ENCODE data around the gene DBT. TPM values are rescaled to one million over a fixed set of nuclear protein-coding genes. Genes with fewer than 3 reads are reported as not detected.
A peak's percentile ranks its signal among the peaks of the same experiment; 100 is the strongest.
"Not testable (repeated sequence)": the region's sequence is repeated elsewhere in the genome, so short reads cannot be mapped to it uniquely, and the experiment has no call there.

Gene DBT
- 9.8 TPM for polyA plus RNA-seq (2012; ENCODE audit: missing spikeins)

DNA sequence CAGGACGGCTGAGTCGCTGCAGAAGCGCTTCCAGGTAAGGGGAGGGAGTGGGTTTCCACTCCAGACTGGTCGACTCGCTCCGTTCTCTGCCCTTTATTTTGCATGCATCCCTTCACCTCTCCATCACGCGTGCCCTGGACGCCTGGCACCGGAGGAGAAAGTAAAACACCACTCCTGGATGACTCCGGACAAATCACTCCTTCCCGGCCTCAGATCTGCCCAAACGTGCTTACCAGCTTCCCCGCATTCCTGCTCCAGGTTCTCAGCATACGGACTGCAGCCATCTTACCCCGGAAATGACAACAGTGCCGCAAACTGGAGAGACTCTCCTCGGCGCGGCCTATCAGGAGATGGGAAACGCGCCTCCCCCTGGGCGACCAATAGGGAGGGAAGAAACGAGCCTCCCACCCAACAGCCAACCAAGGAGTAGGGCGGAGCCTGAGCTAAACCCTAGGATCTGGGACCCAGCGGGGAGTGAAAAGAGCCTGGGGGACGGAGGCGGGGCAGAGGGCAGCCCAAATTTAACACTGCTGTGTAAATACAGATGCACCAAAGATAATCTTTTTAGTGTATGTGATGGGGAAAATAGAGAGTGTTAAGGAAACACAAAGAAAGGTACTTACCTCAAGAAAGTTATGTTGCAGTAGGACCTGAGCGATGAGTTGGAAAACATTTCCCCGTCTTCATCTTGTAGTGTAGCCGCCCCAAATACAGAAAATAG, at the start of gene DBT:
Gene DBT (minus strand): TSS at position 298 of the 721 bp plus-strand sequence. CDS start 14 bp downstream, at position 284.
- TF ChIP-seq POLR2AphosphoS5 (IDR thresholded peaks at IDR 0.05; ENCODE audit: low read depth, low read length) (peak; percentile 95), TAF1 (IDR thresholded peaks at IDR 0.05; ENCODE audit: borderline replicate concordance, low read depth, low read length) (peak; percentile 94), POLR2A (IDR thresholded peaks at IDR 0.05; ENCODE audit: low read depth, low read length) (peak; percentile 98)
- peak; percentile 79 for DNase-seq (ENCODE audit: insufficient read length)
- peak; percentile 100 for FAIRE-seq

DNA sequence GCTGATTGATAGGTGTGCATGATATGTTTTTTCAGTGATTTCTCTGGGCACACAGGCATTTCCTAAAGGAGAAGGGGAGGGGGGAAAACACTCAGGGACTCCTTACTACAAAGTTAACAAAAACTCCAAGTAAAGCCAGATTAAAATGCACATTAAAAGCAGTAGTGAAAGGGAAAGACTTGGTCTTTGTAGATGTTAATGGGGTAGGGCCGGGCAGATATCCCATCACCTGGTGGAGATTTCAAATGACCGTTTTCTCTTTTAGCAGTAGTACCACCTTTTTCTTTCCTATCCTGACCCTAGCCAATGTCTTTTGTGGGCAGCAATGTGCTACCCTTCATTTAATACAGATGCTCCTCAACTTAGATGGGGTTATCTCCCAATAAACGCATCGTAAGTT, 48.9 kb upstream of the DBT start:
- TF ChIP-seq POLR2AphosphoS5 (IDR thresholded peaks at IDR 0.05; ENCODE audit: low read depth, low read length): no peak
- TF ChIP-seq POLR2A (IDR thresholded peaks at IDR 0.05; ENCODE audit: low read depth, low read length): no peak
- no peak for TF ChIP-seq TAF1 (IDR thresholded peaks at IDR 0.05; ENCODE audit: borderline replicate concordance, low read depth, low read length)
- FAIRE-seq: no peak
- DNase-seq (ENCODE audit: insufficient read length): no peak

- not testable (repeated sequence) for FAIRE-seq; DNase-seq (ENCODE audit: insufficient read length)
These were observed 47.4 kb upstream of the DBT start for GRCh38 chr1:100296997-100297396.

DNA sequence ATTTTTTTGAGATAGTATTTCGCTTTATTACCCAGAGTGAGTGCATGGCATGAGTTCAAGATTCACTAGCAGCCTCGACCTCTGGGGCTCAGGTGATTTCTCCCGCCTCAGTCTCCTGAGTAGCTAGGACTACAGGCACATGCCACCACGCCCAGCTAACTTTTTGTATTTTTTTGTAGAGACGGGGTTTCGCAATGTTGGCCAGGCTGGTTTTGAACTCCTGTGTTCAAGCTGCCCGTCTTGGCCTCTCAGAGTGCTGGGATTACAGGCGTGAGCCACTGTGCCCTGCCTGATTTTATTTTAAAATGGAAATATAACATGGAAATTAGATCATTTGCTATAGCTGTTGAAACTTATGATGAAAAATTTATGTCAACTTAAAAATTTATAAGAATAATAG, 46.5 kb upstream of the DBT start:
- DNase-seq (ENCODE audit: insufficient read length) (no peak), FAIRE-seq (no peak)
- no peak for TF ChIP-seq TAF1 (IDR thresholded peaks at IDR 0.05; ENCODE audit: borderline replicate concordance, low read depth, low read length)
- no peak for TF ChIP-seq POLR2AphosphoS5 (IDR thresholded peaks at IDR 0.05; ENCODE audit: low read depth, low read length)
- TF ChIP-seq POLR2A (IDR thresholded peaks at IDR 0.05; ENCODE audit: low read depth, low read length): no peak

- DNase-seq (ENCODE audit: insufficient read length): no peak
- TF ChIP-seq TAF1 (IDR thresholded peaks at IDR 0.05; ENCODE audit: borderline replicate concordance, low read depth, low read length) (no peak), POLR2A (IDR thresholded peaks at IDR 0.05; ENCODE audit: low read depth, low read length) (no peak), POLR2AphosphoS5 (IDR thresholded peaks at IDR 0.05; ENCODE audit: low read depth, low read length) (no peak)
- no peak for FAIRE-seq
These were observed 43.1 kb upstream of the DBT start for GRCh38 chr1:100292711-100293110.

DNA sequence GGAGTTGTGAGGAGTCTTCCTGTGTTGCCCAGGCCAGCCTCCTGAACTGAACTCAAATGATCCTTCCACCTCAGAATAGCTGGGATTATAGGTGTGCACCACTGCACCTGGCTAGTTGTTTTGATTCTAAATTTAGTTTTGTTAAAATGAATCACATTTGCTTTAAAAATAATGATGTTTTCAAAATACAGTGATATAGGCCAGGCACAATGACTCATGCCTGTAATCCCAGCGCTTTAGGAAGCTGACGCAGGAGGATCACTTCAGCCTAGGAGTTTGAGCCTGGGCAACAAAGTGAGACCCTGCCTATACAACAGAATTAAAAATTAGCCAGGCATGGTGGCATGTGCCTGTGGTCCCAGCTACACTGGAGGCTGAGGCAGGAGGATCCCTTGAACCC, 40.7 kb upstream of the DBT start:
- DNase-seq (ENCODE audit: insufficient read length): no peak
- FAIRE-seq: no peak
- TF ChIP-seq POLR2AphosphoS5 (IDR thresholded peaks at IDR 0.05; ENCODE audit: low read depth, low read length): no peak
- TF ChIP-seq POLR2A (IDR thresholded peaks at IDR 0.05; ENCODE audit: low read depth, low read length): no peak
- TF ChIP-seq TAF1 (IDR thresholded peaks at IDR 0.05; ENCODE audit: borderline replicate concordance, low read depth, low read length): no peak

DNA sequence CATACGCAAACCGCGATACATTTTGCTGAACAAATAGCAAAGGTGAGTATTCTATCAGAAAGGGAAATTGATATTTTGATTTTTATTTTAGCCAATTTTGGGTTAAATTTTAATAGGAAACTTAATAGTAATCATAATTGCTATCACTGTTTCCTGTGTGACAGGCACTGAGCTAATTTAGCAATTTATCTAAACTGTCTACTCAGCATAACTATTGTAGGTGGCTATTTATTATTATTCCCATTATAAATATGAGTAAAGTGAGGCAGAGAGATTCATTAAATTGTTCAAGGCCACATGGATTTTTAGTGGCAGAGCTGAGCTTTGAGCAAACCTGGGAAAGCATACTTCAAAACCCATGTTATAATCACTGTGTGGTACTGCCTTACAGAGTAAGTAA, 37.5 kb upstream of the DBT start:
- FAIRE-seq (no peak), DNase-seq (ENCODE audit: insufficient read length) (no peak)
- TF ChIP-seq POLR2A (IDR thresholded peaks at IDR 0.05; ENCODE audit: low read depth, low read length): no peak
- TF ChIP-seq TAF1 (IDR thresholded peaks at IDR 0.05; ENCODE audit: borderline replicate concordance, low read depth, low read length): no peak
- no peak for TF ChIP-seq POLR2AphosphoS5 (IDR thresholded peaks at IDR 0.05; ENCODE audit: low read depth, low read length)

- no peak for TF ChIP-seq TAF1 (IDR thresholded peaks at IDR 0.05; ENCODE audit: borderline replicate concordance, low read depth, low read length)
- FAIRE-seq (no peak), DNase-seq (ENCODE audit: insufficient read length) (no peak)
These were observed 35.0 kb upstream of the DBT start for GRCh38 chr1:100284591-100284990.

GRCh38 chr1:100279954-100280682, 30.5 kb upstream of the DBT start:
- FAIRE-seq (no peak), DNase-seq (ENCODE audit: insufficient read length) (no peak)

GRCh38 chr1:100279358-100279923, 29.8 kb upstream of the DBT start:
- no peak for DNase-seq (ENCODE audit: insufficient read length)
- TF ChIP-seq POLR2AphosphoS5 (IDR thresholded peaks at IDR 0.05; ENCODE audit: low read depth, low read length): no peak
- no peak for TF ChIP-seq POLR2A (IDR thresholded peaks at IDR 0.05; ENCODE audit: low read depth, low read length)
- no peak for TF ChIP-seq TAF1 (IDR thresholded peaks at IDR 0.05; ENCODE audit: borderline replicate concordance, low read depth, low read length)
- FAIRE-seq: no peak

More at GRCh38 chr1:100279954-100280682, 30.5 kb upstream of the DBT start:
- no peak for TF ChIP-seq POLR2AphosphoS5 (IDR thresholded peaks at IDR 0.05; ENCODE audit: low read depth, low read length)
- TF ChIP-seq TAF1 (IDR thresholded peaks at IDR 0.05; ENCODE audit: borderline replicate concordance, low read depth, low read length): no peak
- TF ChIP-seq POLR2A (IDR thresholded peaks at IDR 0.05; ENCODE audit: low read depth, low read length): no peak

DNA sequence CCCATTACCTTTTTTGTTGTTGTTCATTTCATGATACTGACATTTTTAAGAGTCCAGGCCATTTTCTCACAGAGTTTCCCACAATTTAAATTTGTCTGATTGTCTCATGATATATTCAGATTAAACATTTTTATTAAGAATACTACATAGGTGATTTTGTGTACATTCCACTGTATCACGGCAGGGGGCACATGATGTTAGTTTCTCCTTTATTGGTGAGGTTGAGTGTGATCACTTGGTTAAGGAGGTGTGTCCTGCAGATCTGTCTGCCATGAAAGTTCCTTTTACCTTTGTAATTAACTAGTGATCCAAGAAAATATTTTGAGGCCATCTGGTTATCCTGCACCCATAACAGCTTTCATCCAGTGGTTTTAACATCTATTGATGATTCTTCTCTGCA, 28.2 kb upstream of the DBT start:
- TF ChIP-seq POLR2A (IDR thresholded peaks at IDR 0.05; ENCODE audit: low read depth, low read length): no peak
- TF ChIP-seq TAF1 (IDR thresholded peaks at IDR 0.05; ENCODE audit: borderline replicate concordance, low read depth, low read length): no peak
- TF ChIP-seq POLR2AphosphoS5 (IDR thresholded peaks at IDR 0.05; ENCODE audit: low read depth, low read length): no peak
- no peak for FAIRE-seq
- DNase-seq (ENCODE audit: insufficient read length): no peak

DNA sequence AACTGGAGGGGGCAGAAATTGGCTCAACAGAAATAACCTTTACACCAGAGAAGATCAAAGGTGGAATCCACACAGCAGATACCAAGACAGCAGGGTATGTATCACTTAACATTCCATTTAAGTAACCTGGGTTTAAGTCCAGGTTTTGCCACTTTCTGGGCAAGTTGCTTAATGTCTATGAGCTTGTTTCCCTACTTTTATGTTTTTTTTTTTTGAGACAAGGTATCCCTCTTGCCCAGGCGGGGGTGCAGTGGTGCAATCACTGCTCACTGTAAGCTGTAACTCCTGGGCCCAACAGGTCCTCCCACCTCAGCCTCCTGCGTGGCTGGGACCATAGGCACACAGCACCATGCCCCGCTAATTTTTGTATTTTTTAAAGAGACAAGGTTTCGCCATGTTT, 18.6 kb upstream of the DBT start:
- TF ChIP-seq POLR2A (IDR thresholded peaks at IDR 0.05; ENCODE audit: low read depth, low read length) (no peak), TAF1 (IDR thresholded peaks at IDR 0.05; ENCODE audit: borderline replicate concordance, low read depth, low read length) (no peak), POLR2AphosphoS5 (IDR thresholded peaks at IDR 0.05; ENCODE audit: low read depth, low read length) (no peak)
- FAIRE-seq (no peak), DNase-seq (ENCODE audit: insufficient read length) (no peak)
